ENCODE data around the gene SHOC2. TPM values are rescaled to one million over a fixed set of nuclear protein-coding genes. Genes with fewer than 3 reads are reported as not detected.

SHOC2 gene
- total and polyA plus RNA-seq, 7 donors, result 21.4 to 74.5 (median 52.5) TPM

GRCh38 chr10:111034598-111035310 is 115.3 kb downstream of the SHOC2 start:
- Histone ChIP-seq H3K4me1 (no peaks in the 10 kb centered on the region), H3K27me3 (no peaks in the 10 kb centered on the region), H3K27ac (no peak overlapping the region), H3K9me3 (peaks cover 0 to 10% (median 3%) of the 10 kb centered on the region in 4 donors), H3K36me3 (no peaks in the 10 kb centered on the region), H3K4me3 (no peak overlapping the region)
- intact Hi-C loops (cut with DNase I), result no loop called here
- DNase-seq, result no peak
- 81 to 94% methylated on average over 2 of the region's 2 CpGs for WGBS, 2 donors
- TF ChIP-seq POLR2AphosphoS5 (IDR thresholded peaks at IDR 0.05) (no peak), POLR2A (IDR thresholded peaks at IDR 0.05) (no peak), CTCF (IDR thresholded peaks at IDR 0.05) (no peak), EP300 (IDR thresholded peaks at IDR 0.05) (no peak)

GRCh38 chr10:111035542-111035941 is 116.1 kb downstream of the SHOC2 start:
- H3K4me3 ChIP-seq, result no peak overlapping the region
- intact Hi-C loops (cut with DNase I), result no loop called here

GRCh38 chr10:111037858-111038257 is 118.5 kb downstream of the SHOC2 start:
- no peaks in the 10 kb centered on the region for H3K27me3 ChIP-seq
- no peaks in the 10 kb centered on the region for H3K36me3 ChIP-seq
- H3K27ac ChIP-seq, result no peak overlapping the region
- TF ChIP-seq POLR2A (IDR thresholded peaks at IDR 0.05), result no peak
- peak in 1 of 4 experiments; percentile 11 for TF ChIP-seq CTCF (IDR thresholded peaks at IDR 0.05)
- H3K9me3 ChIP-seq, result peaks cover 0 to 12% (median 4%) of the 10 kb centered on the region in 4 donors
- no peak overlapping the region for H3K4me3 ChIP-seq
- intact Hi-C loops (cut with DNase I), result no loop called here
- H3K4me1 ChIP-seq, result no peaks in the 10 kb centered on the region
- DNase-seq, result no peak

More at GRCh38 chr10:111035542-111035941, 116.1 kb downstream of the SHOC2 start:
- H3K4me1 ChIP-seq, result no peaks in the 10 kb centered on the region
- H3K9me3 ChIP-seq, result peaks cover 0 to 14% (median 5%) of the 10 kb centered on the region in 4 donors
- no peaks in the 10 kb centered on the region for H3K27me3 ChIP-seq
- TF ChIP-seq POLR2A (IDR thresholded peaks at IDR 0.05) (no peak), POLR2AphosphoS5 (IDR thresholded peaks at IDR 0.05) (no peak), CTCF (IDR thresholded peaks at IDR 0.05) (no peak), EP300 (IDR thresholded peaks at IDR 0.05) (no peak)
- no peak for DNase-seq
- H3K36me3 ChIP-seq, result no peaks in the 10 kb centered on the region
- no peak overlapping the region for H3K27ac ChIP-seq

- Histone ChIP-seq H3K4me3 (no peak overlapping the region), H3K36me3 (no peaks in the 10 kb centered on the region), H3K4me1 (no peaks in the 10 kb centered on the region), H3K27me3 (no peaks in the 10 kb centered on the region), H3K9me3 (peaks cover 0 to 11% (median 4%) of the 10 kb centered on the region in 4 donors), H3K27ac (no peak overlapping the region)
- 96 to 98% methylated on average over 2 of the region's 2 CpGs for WGBS, 2 donors
- TF ChIP-seq POLR2A (IDR thresholded peaks at IDR 0.05) (no peak), EP300 (IDR thresholded peaks at IDR 0.05) (no peak), CTCF (IDR thresholded peaks at IDR 0.05) (no peak), POLR2AphosphoS5 (IDR thresholded peaks at IDR 0.05) (no peak)
- intact Hi-C loops (cut with DNase I), result no loop called here
- DNase-seq, result no peak
Measured at GRCh38 chr10:111039522-111039921, 120.1 kb downstream of the SHOC2 start.

GRCh38 chr10:111057006-111057405 is 137.6 kb downstream of the SHOC2 start:
- Histone ChIP-seq H3K36me3 (no peaks in the 10 kb centered on the region), H3K4me1 (no peaks in the 10 kb centered on the region), H3K9me3 (no peaks in the 10 kb centered on the region), H3K4me3 (no peak overlapping the region), H3K27me3 (no peaks in the 10 kb centered on the region), H3K27ac (no peak overlapping the region)
- intact Hi-C loops (cut with DNase I), result no loop called here
- DNase-seq, result no peak
- no peak for TF ChIP-seq CTCF (IDR thresholded peaks at IDR 0.05)
- TF ChIP-seq EP300 (IDR thresholded peaks at IDR 0.05), result no peak
- TF ChIP-seq POLR2AphosphoS5 (IDR thresholded peaks at IDR 0.05), result no peak
- no peak for TF ChIP-seq POLR2A (IDR thresholded peaks at IDR 0.05)
- 20 to 64% methylated on average over 1 of the region's 1 CpG for WGBS, 2 donors
